ENCODE results near the gene NKAP. TPM values are rescaled to one million over a fixed set of nuclear protein-coding genes. Genes with fewer than 3 reads are reported as not detected.
"Not testable (repeated sequence)": the region's sequence is repeated elsewhere in the genome, so short reads cannot be mapped to it uniquely, and the experiment has no call there.

The NKAP gene
- polyA plus RNA-seq, 2 donors: 2.9 to 4.4 TPM

- Histone ChIP-seq H3K4me1 (ENCODE audit: control insufficient read depth in 2 of 2, insufficient read depth in 2 of 2, low read length in 1 of 2) (no peaks in the 10 kb centered on the region), H3K27me3 (ENCODE audit: control insufficient read depth in 1 of 2, insufficient read depth in 2 of 2, low read length in 2 of 2) (peaks cover 0 to 2% of the 10 kb centered on the region in 2 donors), H3K27ac (ENCODE audit: low read depth in 2 of 2, low read length in 1 of 2) (no peak overlapping the region), H3K36me3 (ENCODE audit: control insufficient read depth in 2 of 2, insufficient read depth in 2 of 2, low read length in 1 of 2) (no peaks in the 10 kb centered on the region), H3K4me3 (ENCODE audit: low read depth in 1 of 2, low read length in 2 of 2) (no peak overlapping the region), H3K9me3 (ENCODE audit: control insufficient read depth in 2 of 2, insufficient read depth in 1 of 2, low read depth in 1 of 2, low read length in 1 of 2) (no peaks in the 10 kb centered on the region)
- WGBS, 2 donors: 44 to 54% methylated on average over 15 of the region's 15 CpGs
Measured at GRCh38 chrX:119981286-119982070, 37.9 kb upstream of the NKAP start.

- WGBS, 2 donors: 72 to 95% methylated on average over 4 of the region's 4 CpGs
- H3K4me3 ChIP-seq (ENCODE audit: low read depth in 1 of 2, low read length in 2 of 2); H3K27ac ChIP-seq (ENCODE audit: low read depth in 2 of 2, low read length in 1 of 2); H3K27me3 ChIP-seq (ENCODE audit: control insufficient read depth in 1 of 2, insufficient read depth in 2 of 2, low read length in 2 of 2); H3K9me3 ChIP-seq (ENCODE audit: control insufficient read depth in 2 of 2, insufficient read depth in 1 of 2, low read depth in 1 of 2, low read length in 1 of 2); H3K4me1 ChIP-seq (ENCODE audit: control insufficient read depth in 2 of 2, insufficient read depth in 2 of 2, low read length in 1 of 2); H3K36me3 ChIP-seq (ENCODE audit: control insufficient read depth in 2 of 2, insufficient read depth in 2 of 2, low read length in 1 of 2): not testable (repeated sequence)
Measured at GRCh38 chrX:119977172-119977571, 33.6 kb upstream of the NKAP start.

GRCh38 chrX:119971184-119971583 lies 27.6 kb upstream of the NKAP start:
- Histone ChIP-seq H3K27ac (ENCODE audit: low read depth in 2 of 2, low read length in 1 of 2) (no peak overlapping the region), H3K27me3 (ENCODE audit: control insufficient read depth in 1 of 2, insufficient read depth in 2 of 2, low read length in 2 of 2) (no peaks in the 10 kb centered on the region), H3K4me3 (ENCODE audit: low read depth in 1 of 2, low read length in 2 of 2) (no peak overlapping the region), H3K9me3 (ENCODE audit: control insufficient read depth in 2 of 2, insufficient read depth in 1 of 2, low read depth in 1 of 2, low read length in 1 of 2) (no peaks in the 10 kb centered on the region), H3K36me3 (ENCODE audit: control insufficient read depth in 2 of 2, insufficient read depth in 2 of 2, low read length in 1 of 2) (no peaks in the 10 kb centered on the region), H3K4me1 (ENCODE audit: control insufficient read depth in 2 of 2, insufficient read depth in 2 of 2, low read length in 1 of 2) (no peaks in the 10 kb centered on the region)
- 69 to 73% methylated on average over 5 of the region's 5 CpGs for WGBS, 2 donors

- Histone ChIP-seq H3K9me3 (ENCODE audit: control insufficient read depth in 2 of 2, insufficient read depth in 1 of 2, low read depth in 1 of 2, low read length in 1 of 2) (no peaks in the 10 kb centered on the region), H3K27me3 (ENCODE audit: control insufficient read depth in 1 of 2, insufficient read depth in 2 of 2, low read length in 2 of 2) (no peaks in the 10 kb centered on the region), H3K27ac (ENCODE audit: low read depth in 2 of 2, low read length in 1 of 2) (no peak overlapping the region), H3K4me3 (ENCODE audit: low read depth in 1 of 2, low read length in 2 of 2) (no peak overlapping the region), H3K36me3 (ENCODE audit: control insufficient read depth in 2 of 2, insufficient read depth in 2 of 2, low read length in 1 of 2) (no peaks in the 10 kb centered on the region), H3K4me1 (ENCODE audit: control insufficient read depth in 2 of 2, insufficient read depth in 2 of 2, low read length in 1 of 2) (no peaks in the 10 kb centered on the region)
- WGBS, 2 donors: 71 to 75% methylated on average over 6 of the region's 6 CpGs
Measured at GRCh38 chrX:119970574-119970973, 27.0 kb upstream of the NKAP start.

GRCh38 chrX:119966837-119967236 lies 23.3 kb upstream of the NKAP start:
- H3K36me3 ChIP-seq (ENCODE audit: control insufficient read depth in 2 of 2, insufficient read depth in 2 of 2, low read length in 1 of 2); H3K4me1 ChIP-seq (ENCODE audit: control insufficient read depth in 2 of 2, insufficient read depth in 2 of 2, low read length in 1 of 2); H3K9me3 ChIP-seq (ENCODE audit: control insufficient read depth in 2 of 2, insufficient read depth in 1 of 2, low read depth in 1 of 2, low read length in 1 of 2); H3K27ac ChIP-seq (ENCODE audit: low read depth in 2 of 2, low read length in 1 of 2); H3K4me3 ChIP-seq (ENCODE audit: low read depth in 1 of 2, low read length in 2 of 2); H3K27me3 ChIP-seq (ENCODE audit: control insufficient read depth in 1 of 2, insufficient read depth in 2 of 2, low read length in 2 of 2): not testable (repeated sequence)
- 67 to 94% methylated on average over 1 of the region's 1 CpG for WGBS, 2 donors

- Histone ChIP-seq H3K4me3 (ENCODE audit: low read depth in 1 of 2, low read length in 2 of 2) (no peak overlapping the region), H3K27ac (ENCODE audit: low read depth in 2 of 2, low read length in 1 of 2) (no peak overlapping the region), H3K9me3 (ENCODE audit: control insufficient read depth in 2 of 2, insufficient read depth in 1 of 2, low read depth in 1 of 2, low read length in 1 of 2) (no peaks in the 10 kb centered on the region), H3K4me1 (ENCODE audit: control insufficient read depth in 2 of 2, insufficient read depth in 2 of 2, low read length in 1 of 2) (no peaks in the 10 kb centered on the region), H3K36me3 (ENCODE audit: control insufficient read depth in 2 of 2, insufficient read depth in 2 of 2, low read length in 1 of 2) (no peaks in the 10 kb centered on the region), H3K27me3 (ENCODE audit: control insufficient read depth in 1 of 2, insufficient read depth in 2 of 2, low read length in 2 of 2) (peaks cover 0 to 3% of the 10 kb centered on the region in 2 donors)
Measured at GRCh38 chrX:119960625-119961024, 17.1 kb upstream of the NKAP start.

GRCh38 chrX:119955807-119956570 lies 12.4 kb upstream of the NKAP start:
- not testable (repeated sequence) for H3K27me3 ChIP-seq (ENCODE audit: control insufficient read depth in 1 of 2, insufficient read depth in 2 of 2, low read length in 2 of 2); H3K4me3 ChIP-seq (ENCODE audit: low read depth in 1 of 2, low read length in 2 of 2); H3K4me1 ChIP-seq (ENCODE audit: control insufficient read depth in 2 of 2, insufficient read depth in 2 of 2, low read length in 1 of 2); H3K36me3 ChIP-seq (ENCODE audit: control insufficient read depth in 2 of 2, insufficient read depth in 2 of 2, low read length in 1 of 2); H3K9me3 ChIP-seq (ENCODE audit: control insufficient read depth in 2 of 2, insufficient read depth in 1 of 2, low read depth in 1 of 2, low read length in 1 of 2); H3K27ac ChIP-seq (ENCODE audit: low read depth in 2 of 2, low read length in 1 of 2)
- 76 to 78% methylated on average over 21 of the region's 21 CpGs for WGBS, 2 donors

GRCh38 chrX:119954374-119954773 lies 10.8 kb upstream of the NKAP start:
- 76 to 79% methylated on average over 3 of the region's 3 CpGs for WGBS, 2 donors
- H3K4me3 ChIP-seq (ENCODE audit: low read depth in 1 of 2, low read length in 2 of 2): no peak overlapping the region
- no peaks in the 10 kb centered on the region for H3K9me3 ChIP-seq (ENCODE audit: control insufficient read depth in 2 of 2, insufficient read depth in 1 of 2, low read depth in 1 of 2, low read length in 1 of 2)
- H3K27ac ChIP-seq (ENCODE audit: low read depth in 2 of 2, low read length in 1 of 2): no peak overlapping the region
- H3K4me1 ChIP-seq (ENCODE audit: control insufficient read depth in 2 of 2, insufficient read depth in 2 of 2, low read length in 1 of 2): no peaks in the 10 kb centered on the region
- no peaks in the 10 kb centered on the region for H3K36me3 ChIP-seq (ENCODE audit: control insufficient read depth in 2 of 2, insufficient read depth in 2 of 2, low read length in 1 of 2)
- H3K27me3 ChIP-seq (ENCODE audit: control insufficient read depth in 1 of 2, insufficient read depth in 2 of 2, low read length in 2 of 2): no peaks in the 10 kb centered on the region

GRCh38 chrX:119948381-119948780 lies 4.8 kb upstream of the NKAP start:
- 78 to 79% methylated on average over 5 of the region's 5 CpGs for WGBS, 2 donors
- H3K27me3 ChIP-seq (ENCODE audit: control insufficient read depth in 1 of 2, insufficient read depth in 2 of 2, low read length in 2 of 2): no peaks in the 10 kb centered on the region
- H3K4me1 ChIP-seq (ENCODE audit: control insufficient read depth in 2 of 2, insufficient read depth in 2 of 2, low read length in 1 of 2): no peaks in the 10 kb centered on the region
- no peaks in the 10 kb centered on the region for H3K36me3 ChIP-seq (ENCODE audit: control insufficient read depth in 2 of 2, insufficient read depth in 2 of 2, low read length in 1 of 2)
- no peak overlapping the region for H3K4me3 ChIP-seq (ENCODE audit: low read depth in 1 of 2, low read length in 2 of 2)
- no peaks in the 10 kb centered on the region for H3K9me3 ChIP-seq (ENCODE audit: control insufficient read depth in 2 of 2, insufficient read depth in 1 of 2, low read depth in 1 of 2, low read length in 1 of 2)
- H3K27ac ChIP-seq (ENCODE audit: low read depth in 2 of 2, low read length in 1 of 2): no peak overlapping the region

GRCh38 chrX:119945481-119945880 lies 1.9 kb upstream of the NKAP start:
- peaks cover 0 to 3% of the 10 kb centered on the region in 2 donors for H3K4me1 ChIP-seq (ENCODE audit: control insufficient read depth in 2 of 2, insufficient read depth in 2 of 2, low read length in 1 of 2)
- H3K36me3 ChIP-seq (ENCODE audit: control insufficient read depth in 2 of 2, insufficient read depth in 2 of 2, low read length in 1 of 2): no peaks in the 10 kb centered on the region
- 76 to 78% methylated on average over 6 of the region's 6 CpGs for WGBS, 2 donors
- H3K9me3 ChIP-seq (ENCODE audit: control insufficient read depth in 2 of 2, insufficient read depth in 1 of 2, low read depth in 1 of 2, low read length in 1 of 2): no peaks in the 10 kb centered on the region
- H3K27ac ChIP-seq (ENCODE audit: low read depth in 2 of 2, low read length in 1 of 2): no peak overlapping the region
- no peaks in the 10 kb centered on the region for H3K27me3 ChIP-seq (ENCODE audit: control insufficient read depth in 1 of 2, insufficient read depth in 2 of 2, low read length in 2 of 2)
- H3K4me3 ChIP-seq (ENCODE audit: low read depth in 1 of 2, low read length in 2 of 2): no peak overlapping the region

Measured in esophagus (tissue), 2 donors.